Activated CD8-positive, alpha-beta T cell treated with anti-CD3 and anti-CD28 coated beads for 36 hours (primary cell): ENCODE measurements around the gene CACNA1F. TPM values are rescaled to one million over a fixed set of nuclear protein-coding genes. Genes with fewer than 3 reads are reported as not detected.

Experiments
- ATAC-seq: fragments of 200-7000 bp; cut with Tn5 transposase; one replicate; pipeline ENCODE4 v1.10.0; 2021; ENCODE audit warnings: mild to moderate bottlenecking, moderate library complexity
- CTCF ChIA-PET: fragments of 350-600 bp; sonication (Branson Sonifier 250); formaldehyde crosslinking; loops from one replicate; lab custom pipeline; 2021; ENCODE audit warnings: antibody characterized with exemption; lab: Charles Lee
- POLR2A ChIA-PET: fragments of 350-600 bp; sonication (Branson Sonifier 250); formaldehyde crosslinking; loops from one replicate; lab custom pipeline; 2021; ENCODE audit warnings: antibody characterized with exemption; lab: Charles Lee
- DNase-seq: peaks from one replicate; pipeline ENCODE4 v3.0.0-alpha.2; 2020
- H3K27ac Mint-ChIP-seq: one replicate; pipeline ENCODE4 v1.8.0; 2021; ENCODE audit warnings: mild to moderate bottlenecking, mixed read lengths
- H3K27me3 Mint-ChIP-seq: one replicate; pipeline ENCODE4 v1.8.0; 2021; ENCODE audit warnings: mixed read lengths
- H3K36me3 Mint-ChIP-seq: one replicate; pipeline ENCODE4 v1.8.0; 2021; ENCODE audit warnings: low read depth, mixed read lengths
- H3K4me1 Mint-ChIP-seq: one replicate; pipeline ENCODE4 v1.8.0; 2021; ENCODE audit warnings: low read depth, mixed read lengths
- H3K4me3 Mint-ChIP-seq: one replicate; pipeline ENCODE4 v1.8.0; 2021; ENCODE audit warnings: mild to moderate bottlenecking, moderate library complexity, mixed read lengths
- H3K9me3 Mint-ChIP-seq: one replicate; pipeline ENCODE4 v1.8.0; 2021; ENCODE audit warnings: mixed read lengths
- intact Hi-C: fragments of 100-400 bp; cut with micrococcal nuclease; formaldehyde crosslinking; loops from one replicate; pipeline ENCODE4 v1.10.0; 2022
- total RNA-seq, 2 experiments: library from RNA; stranded (reverse); gene quantifications; one replicate each; pipeline ENCODE4 v1.2.3, GENCODE V29; 2021
- TF ChIP-seq, protein P1 (sequence below): fragments of 200-600 bp; IDR thresholded peaks from one replicate; pipeline ENCODE4 v1.8.0; 2022; ENCODE audit warnings: antibody characterized with exemption, mild to moderate bottlenecking

CACNA1F gene
- total RNA-seq, 2 experiments from 2014 or later: 0.90 to 1.1 TPM

DNA sequence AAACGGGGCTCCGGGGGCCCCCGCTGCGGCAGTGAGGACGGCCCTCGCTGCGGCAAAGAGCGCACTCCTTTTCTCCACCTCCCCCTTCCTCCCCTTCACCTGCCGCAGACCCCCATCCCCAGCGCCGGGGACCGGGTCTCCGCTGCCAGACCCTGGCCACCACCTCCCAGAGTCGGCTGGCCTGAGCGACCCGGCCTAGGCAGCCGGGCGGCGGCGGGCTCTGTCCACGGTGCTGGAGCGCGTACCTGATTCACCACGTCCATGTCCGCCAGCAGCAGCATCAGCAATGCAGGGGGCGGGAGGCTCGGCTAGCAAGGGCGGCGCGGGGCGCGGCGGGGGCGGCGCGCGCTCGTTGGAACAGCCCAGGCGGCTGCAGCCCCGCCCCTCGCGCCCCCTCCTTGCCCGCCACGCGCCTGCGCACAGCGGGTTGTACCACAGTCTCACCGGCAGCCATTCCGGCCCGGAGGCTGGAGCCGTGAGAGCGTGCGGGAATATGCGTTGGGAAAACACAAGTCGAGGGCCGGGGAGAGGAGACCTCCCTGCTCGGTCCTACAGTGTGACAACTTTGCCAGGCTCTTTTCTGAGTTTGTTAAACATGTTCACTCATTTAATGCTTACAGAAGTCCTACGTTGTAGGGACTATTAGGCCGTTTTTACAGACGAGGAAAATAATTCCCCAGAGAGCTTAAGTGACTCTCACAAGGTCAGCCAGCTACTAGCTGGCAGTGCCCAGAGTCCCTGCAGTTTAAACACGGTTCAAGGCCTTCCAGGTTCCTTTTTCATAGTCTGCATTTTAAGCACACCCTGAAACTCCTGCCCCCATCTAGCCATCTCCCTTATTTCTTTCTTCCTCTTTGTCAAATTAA is 33.0 kb downstream of the CACNA1F start, which contains the start of gene SYP:
Gene SYP, minus strand, starts transcription at position 288 of the 866 bp plus-strand sequence. Its CDS starts 7 bp downstream, at position 281.
- intact Hi-C loops: no loop called here
- TF ChIP-seq, protein P1, sequence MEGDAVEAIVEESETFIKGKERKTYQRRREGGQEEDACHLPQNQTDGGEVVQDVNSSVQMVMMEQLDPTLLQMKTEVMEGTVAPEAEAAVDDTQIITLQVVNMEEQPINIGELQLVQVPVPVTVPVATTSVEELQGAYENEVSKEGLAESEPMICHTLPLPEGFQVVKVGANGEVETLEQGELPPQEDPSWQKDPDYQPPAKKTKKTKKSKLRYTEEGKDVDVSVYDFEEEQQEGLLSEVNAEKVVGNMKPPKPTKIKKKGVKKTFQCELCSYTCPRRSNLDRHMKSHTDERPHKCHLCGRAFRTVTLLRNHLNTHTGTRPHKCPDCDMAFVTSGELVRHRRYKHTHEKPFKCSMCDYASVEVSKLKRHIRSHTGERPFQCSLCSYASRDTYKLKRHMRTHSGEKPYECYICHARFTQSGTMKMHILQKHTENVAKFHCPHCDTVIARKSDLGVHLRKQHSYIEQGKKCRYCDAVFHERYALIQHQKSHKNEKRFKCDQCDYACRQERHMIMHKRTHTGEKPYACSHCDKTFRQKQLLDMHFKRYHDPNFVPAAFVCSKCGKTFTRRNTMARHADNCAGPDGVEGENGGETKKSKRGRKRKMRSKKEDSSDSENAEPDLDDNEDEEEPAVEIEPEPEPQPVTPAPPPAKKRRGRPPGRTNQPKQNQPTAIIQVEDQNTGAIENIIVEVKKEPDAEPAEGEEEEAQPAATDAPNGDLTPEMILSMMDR: no peak
- peak within 1 kb of the TSS; percentile 67 for H3K27ac Mint-ChIP-seq
- peaks cover 18% of the 10 kb centered on the region for H3K4me1 Mint-ChIP-seq
- H3K9me3 Mint-ChIP-seq: no peaks in the 10 kb centered on the region
- H3K36me3 Mint-ChIP-seq: no peaks in the 10 kb centered on the region
- peak within 1 kb of the TSS; percentile 54 for H3K4me3 Mint-ChIP-seq
- no peaks in the 10 kb centered on the region for H3K27me3 Mint-ChIP-seq
- ATAC-seq: peak; percentile 99
- CTCF ChIA-PET: interaction anchor here (1.0 kb wide), 1 partner anchor 9 kb away, joined by 3 read pairs; no protein-coding TSS in a partner anchor
- peak; percentile 92 for DNase-seq
- POLR2A ChIA-PET: interaction anchor here (0.6 to 0.9 kb wide), 3 partner anchors 10 to 77 kb away, joined by 3 to 4 read pairs (median 3); no protein-coding TSS in a partner anchor

DNA sequence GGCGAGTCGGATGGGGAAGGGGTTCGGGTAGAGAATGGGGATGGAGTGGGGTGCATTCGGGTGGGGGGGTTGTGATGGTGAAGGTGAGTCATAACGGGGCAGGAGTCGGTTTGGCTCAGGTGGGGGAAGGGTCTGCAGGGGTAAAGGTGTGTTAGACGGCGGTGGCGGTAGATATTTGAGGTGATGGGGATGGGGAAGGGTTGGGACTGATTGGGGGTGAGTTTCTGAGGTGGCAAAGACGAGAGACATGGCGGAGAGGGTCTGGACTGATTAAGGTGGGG is 33.9 kb downstream of the CACNA1F start:
- CTCF ChIA-PET: no interaction called here
- Mint-ChIP-seq H3K4me3 (peak overlapping the region; percentile 51), H3K4me1 (peaks cover 18% of the 10 kb centered on the region), H3K27ac (no peak overlapping the region), H3K9me3 (no peaks in the 10 kb centered on the region), H3K27me3 (no peaks in the 10 kb centered on the region), H3K36me3 (no peaks in the 10 kb centered on the region)
- TF ChIP-seq, protein P1: no peak
- ATAC-seq: no peak
- intact Hi-C loops: no loop called here
- DNase-seq: no peak
- POLR2A ChIA-PET: no interaction called here

DNA sequence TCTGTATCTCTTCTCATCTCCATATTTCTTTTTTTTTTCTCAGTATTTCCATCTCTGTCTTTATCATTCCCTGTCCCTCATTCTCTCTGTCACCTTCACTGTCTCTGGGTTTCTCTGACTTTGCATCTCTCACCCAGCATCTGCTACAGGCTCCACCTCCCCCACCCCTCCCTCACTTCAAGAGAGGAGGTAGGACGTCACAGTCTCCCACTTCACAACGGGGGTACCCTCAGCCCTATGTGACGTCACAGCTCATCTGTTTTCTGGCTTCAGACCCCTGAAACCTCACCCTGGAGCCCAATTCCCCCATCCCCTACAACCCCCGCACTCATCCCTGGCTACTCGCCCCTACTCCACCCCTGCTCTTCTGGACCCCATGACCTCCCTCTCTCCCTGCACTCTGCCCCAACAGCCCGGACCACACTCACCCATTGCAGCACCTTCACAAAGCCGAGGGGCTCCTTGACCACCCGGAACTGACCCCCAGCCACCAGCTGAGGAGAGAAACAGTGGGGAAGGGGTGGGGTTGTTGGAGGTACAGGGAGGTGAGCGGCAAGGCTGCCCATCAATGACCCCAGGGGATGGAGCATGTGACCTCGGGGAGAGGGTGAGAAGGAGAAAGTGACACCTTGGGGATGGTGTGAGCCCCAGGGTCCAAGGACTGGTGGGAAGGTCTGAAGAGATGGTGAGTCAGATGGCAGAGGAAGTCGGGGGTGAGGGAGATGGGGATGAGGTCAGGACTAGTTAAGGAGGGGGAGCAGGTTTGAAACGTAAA is 34.4 kb downstream of the CACNA1F start:
- Mint-ChIP-seq H3K27ac (no peak overlapping the region), H3K4me1 (peaks cover 21% of the 10 kb centered on the region), H3K9me3 (no peaks in the 10 kb centered on the region), H3K27me3 (no peaks in the 10 kb centered on the region), H3K36me3 (no peaks in the 10 kb centered on the region), H3K4me3 (peak overlapping the region; percentile 51)
- ChIA-PET POLR2A (interaction anchor here (0.9 kb wide), 1 partner anchor 11 kb away, joined by 4 read pairs; no protein-coding TSS in a partner anchor), CTCF (no interaction called here)
- ATAC-seq: peak; percentile 19
- peak; percentile 17 for DNase-seq
- TF ChIP-seq, protein P1: no peak
- intact Hi-C loops: no loop called here

DNA sequence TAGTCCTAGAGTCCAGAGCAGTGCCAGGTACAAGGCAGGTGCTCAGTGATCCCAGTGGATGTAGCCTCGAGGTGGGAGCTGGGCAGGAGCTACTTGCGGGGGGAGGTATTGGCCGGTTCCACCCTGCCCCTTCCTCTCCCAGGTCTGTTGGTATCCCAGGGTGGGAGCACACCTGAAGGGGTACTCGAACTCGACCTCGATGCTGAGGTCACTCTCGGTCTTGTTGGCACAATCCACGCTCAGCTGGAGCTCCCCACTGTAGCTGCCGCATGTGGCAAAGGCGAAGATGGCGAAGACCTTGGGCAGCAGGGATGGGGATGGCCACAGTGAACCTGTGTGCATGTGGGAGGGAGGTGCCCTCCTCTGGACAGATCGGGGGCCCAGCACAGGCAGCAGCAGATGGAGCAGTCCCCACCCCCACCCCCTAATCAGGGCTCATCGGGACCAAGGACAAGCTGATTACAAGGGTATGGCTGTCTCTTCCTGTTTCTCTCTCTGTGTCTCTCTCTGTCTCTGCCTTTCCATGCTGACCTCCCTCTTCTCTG is 35.5 kb downstream of the CACNA1F start:
- H3K27ac Mint-ChIP-seq: no peak overlapping the region
- TF ChIP-seq, protein P1: no peak
- no peaks in the 10 kb centered on the region for H3K27me3 Mint-ChIP-seq
- H3K9me3 Mint-ChIP-seq: no peaks in the 10 kb centered on the region
- no peak overlapping the region for H3K4me3 Mint-ChIP-seq
- H3K4me1 Mint-ChIP-seq: peaks cover 30% of the 10 kb centered on the region
- DNase-seq (no peak), ATAC-seq (no peak)
- no peaks in the 10 kb centered on the region for H3K36me3 Mint-ChIP-seq
- POLR2A ChIA-PET: interaction anchor here (0.6 to 0.9 kb wide), 2 partner anchors 10 to 550 kb away, joined by 3 to 4 read pairs; no protein-coding TSS in a partner anchor
- CTCF ChIA-PET: no interaction called here
- intact Hi-C loops: no loop called here
